SK-MEL-5 (cell line): ENCODE data around the gene SMIM10. TPM values are rescaled to one million over a fixed set of nuclear protein-coding genes. Genes with fewer than 3 reads are reported as not detected.
A peak's percentile ranks its signal among the peaks of the same experiment; 100 is the strongest.
"Not testable (repeated sequence)": the region's sequence is repeated elsewhere in the genome, so short reads cannot be mapped to it uniquely, and the experiment has no call there.

Experiments used
- DNase-seq: peaks from one replicate; pipeline ENCODE4 v3.0.0-alpha.2; 2016; ENCODE audit warnings: low read depth, low spot score
- in situ Hi-C: cut with HindIII; loops from 2 replicates; pipeline ENCODE4 v1.10.0; 2016; ENCODE audit warnings: low sequenced_read_pairs, high pct_unique_total_duplicates, low pct_unique_long_range_greater_than_20kb
- polyA plus RNA-seq, 2 experiments: library from polyadenylated mRNA; depleted of rRNA; stranded (reverse); fragments of >200 nt; gene quantifications; 2 replicates each; pipeline ENCODE4 v1.2.3, GENCODE V29; 2015
- total RNA-seq: library from RNA; depleted of rRNA; stranded (reverse); fragments of >200 nt; shearing (Covaris generic); gene quantifications from 2 replicates; pipeline ENCODE4 v1.2.3, GENCODE V29; 2014; rRNA removed

Gene SMIM10
- total RNA-seq: 0.26 and 1.3 TPM in 2 replicates
- polyA plus RNA-seq (2015; cell fraction: cytosol; rRNA removed): 0.47 and 0.55 TPM in 2 replicates
- not detected in 2 replicates for polyA plus RNA-seq (2015; cell fraction: nucleus; rRNA removed)

GRCh38 chrX:134990801-134991481, at the start of gene SMIM10:
Gene SMIM10 (plus strand): TSS chrX:134990991. CDS start chrX:134991096, 105 bp downstream.
- no peak for DNase-seq
- in situ Hi-C loops: no loop called here

- DNase-seq, in situ Hi-C loops: not testable (repeated sequence)
These were observed 44.4 kb upstream of the SMIM10 start for GRCh38 chrX:134946364-134946763.

GRCh38 chrX:134948333-134949241, 42.2 kb upstream of the SMIM10 start:
- in situ Hi-C loops: no loop called here
- peak; percentile 52 for DNase-seq

GRCh38 chrX:134949271-134949670, 41.5 kb upstream of the SMIM10 start:
- in situ Hi-C loops: no loop called here
- peak; percentile 3 for DNase-seq

- in situ Hi-C loops: no loop called here
- no peak for DNase-seq
These were observed 33.0 kb upstream of the SMIM10 start for GRCh38 chrX:134957836-134958235.

GRCh38 chrX:134960366-134960765, 30.4 kb upstream of the SMIM10 start:
- in situ Hi-C loops, DNase-seq: not testable (repeated sequence)

GRCh38 chrX:134963041-134963440, 27.8 kb upstream of the SMIM10 start:
- in situ Hi-C loops: no loop called here
- DNase-seq: no peak

GRCh38 chrX:134969726-134970125, 21.1 kb upstream of the SMIM10 start:
- in situ Hi-C loops: no loop called here
- no peak for DNase-seq

- in situ Hi-C loops: no loop called here
- no peak for DNase-seq
These were observed 18.9 kb upstream of the SMIM10 start for GRCh38 chrX:134971926-134972325.

- in situ Hi-C loops: no loop called here
- no peak for DNase-seq
These were observed 15.3 kb upstream of the SMIM10 start for GRCh38 chrX:134975516-134975915.

- in situ Hi-C loops: no loop called here
These were observed 8.9 kb upstream of the SMIM10 start for GRCh38 chrX:134981910-134982309.

GRCh38 chrX:134982748-134983147, 8.0 kb upstream of the SMIM10 start:
- in situ Hi-C loops: no loop called here
- DNase-seq: no peak

More at GRCh38 chrX:134981910-134982309, 8.9 kb upstream of the SMIM10 start:
- DNase-seq: no peak

GRCh38 chrX:134985479-134985878, 5.3 kb upstream of the SMIM10 start:
- in situ Hi-C loops: no loop called here
- DNase-seq: no peak

- in situ Hi-C loops: no loop called here
- DNase-seq: no peak
These were observed 353 bp upstream of the SMIM10 start for GRCh38 chrX:134990475-134990800.

- in situ Hi-C loops: no loop called here
- no peak for DNase-seq
These were observed 6.9 kb downstream of the SMIM10 start for GRCh38 chrX:134997646-134998045.

- in situ Hi-C loops: no loop called here
- no peak for DNase-seq
These were observed 7.5 kb downstream of the SMIM10 start for GRCh38 chrX:134998246-134998645.

- in situ Hi-C loops: no loop called here
- peak; percentile 65 for DNase-seq
These were observed 8.7 kb downstream of the SMIM10 start for GRCh38 chrX:134999469-134999868.

GRCh38 chrX:135000516-135000915, 9.7 kb downstream of the SMIM10 start:
- in situ Hi-C loops: no loop called here
- DNase-seq: no peak
